ENCODE data around the gene UHRF1.

Gene UHRF1

DNA sequence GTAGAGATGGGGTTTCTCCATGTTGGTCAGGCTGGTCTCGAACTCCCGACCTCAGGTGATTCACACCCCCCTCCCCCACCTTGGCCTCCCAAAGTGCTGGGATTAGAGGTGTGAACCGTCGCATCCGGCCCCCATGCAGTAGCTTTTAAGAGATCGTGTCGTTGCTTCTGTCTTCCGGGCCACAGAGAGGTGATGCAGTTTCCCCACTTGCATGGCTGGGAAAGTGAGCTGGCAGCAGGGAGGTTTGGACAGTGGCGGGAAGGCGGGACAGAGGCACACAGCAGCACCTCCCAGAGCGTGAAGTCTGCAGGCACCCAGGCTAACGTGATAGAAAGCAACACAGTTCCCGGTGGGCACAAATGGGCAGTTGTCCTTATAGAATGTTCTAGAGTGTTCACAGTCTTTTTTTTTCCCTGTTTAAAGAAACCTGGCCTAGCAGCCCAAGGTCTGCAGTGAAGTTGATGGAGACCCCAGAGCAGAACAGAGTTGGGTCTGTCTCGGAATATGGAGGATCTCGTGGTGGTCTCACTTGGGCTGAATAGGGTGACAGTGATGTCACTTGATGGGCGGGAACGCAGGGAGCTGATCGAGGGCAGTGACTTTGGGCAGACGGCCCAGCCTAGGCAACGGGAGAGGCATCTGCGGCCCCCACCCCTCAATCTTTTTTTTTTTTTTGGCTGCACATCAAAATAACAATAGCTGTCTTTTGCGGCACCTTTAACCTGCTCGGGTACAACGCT, 4.9 kb downstream of the UHRF1 start:
- no peaks in the 10 kb centered on the region for H3K27me3 ChIP-seq (ENCODE audit: control insufficient read depth, insufficient read depth, low read length)
- H3K9ac ChIP-seq (ENCODE audit: low read depth, low read length), result no peak overlapping the region
- H3K36me3 ChIP-seq (ENCODE audit: control insufficient read depth, insufficient read depth, low read length), result peaks cover 52% of the 10 kb centered on the region
- H3K27ac ChIP-seq (ENCODE audit: low read depth, low read length), result no peak overlapping the region
- H3K4me3 ChIP-seq (ENCODE audit: low read depth, low read length), result no peak overlapping the region
- H3K9me3 ChIP-seq (ENCODE audit: control insufficient read depth, insufficient read depth, low read length), result no peaks in the 10 kb centered on the region
- peaks cover 6% of the 10 kb centered on the region for H3K4me1 ChIP-seq (ENCODE audit: control insufficient read depth, insufficient read depth, low read length)

DNA sequence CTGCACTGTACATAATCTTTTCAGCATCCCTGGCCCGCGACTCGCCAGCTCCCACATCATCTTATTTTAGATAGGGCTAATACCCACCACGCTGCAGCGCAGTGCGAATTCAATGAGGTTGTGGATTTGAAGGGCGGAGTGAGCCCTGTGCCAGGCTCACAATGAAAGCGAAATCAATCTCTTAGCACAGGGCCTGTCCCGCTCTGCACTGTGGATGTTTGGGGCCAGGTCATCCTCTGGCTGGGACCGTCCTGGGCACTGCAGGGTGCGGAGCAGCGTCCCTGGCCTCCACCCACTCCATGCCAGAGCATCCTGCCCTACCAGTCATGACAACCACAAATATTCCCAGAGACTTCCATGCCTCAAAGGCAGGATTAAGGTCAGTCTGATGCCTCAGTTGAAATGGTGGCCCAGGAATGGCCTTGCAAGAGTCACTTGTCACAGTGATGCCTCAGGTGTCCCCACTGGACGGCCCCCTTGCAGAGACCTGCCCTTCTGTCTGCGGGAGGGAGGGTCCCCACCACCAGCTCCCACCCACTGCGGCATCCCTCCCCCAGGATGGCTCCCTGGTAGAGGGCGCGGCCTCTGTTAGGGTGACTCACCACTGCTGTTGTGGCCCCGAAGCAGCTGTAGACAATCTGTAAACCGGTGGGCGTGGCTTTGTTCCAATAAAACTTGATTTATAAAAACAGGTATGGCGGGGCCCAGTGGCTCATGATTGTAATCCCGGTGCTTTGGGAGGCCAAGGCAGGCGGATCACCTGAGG, 5.6 kb downstream of the UHRF1 start:
- no peak overlapping the region for H3K27ac ChIP-seq (ENCODE audit: low read depth, low read length)
- H3K36me3 ChIP-seq (ENCODE audit: control insufficient read depth, insufficient read depth, low read length), result peaks cover 52% of the 10 kb centered on the region
- H3K9me3 ChIP-seq (ENCODE audit: control insufficient read depth, insufficient read depth, low read length), result no peaks in the 10 kb centered on the region
- peaks cover 6% of the 10 kb centered on the region for H3K4me1 ChIP-seq (ENCODE audit: control insufficient read depth, insufficient read depth, low read length)
- no peak overlapping the region for H3K4me3 ChIP-seq (ENCODE audit: low read depth, low read length)
- no peaks in the 10 kb centered on the region for H3K27me3 ChIP-seq (ENCODE audit: control insufficient read depth, insufficient read depth, low read length)
- H3K9ac ChIP-seq (ENCODE audit: low read depth, low read length), result no peak overlapping the region

DNA sequence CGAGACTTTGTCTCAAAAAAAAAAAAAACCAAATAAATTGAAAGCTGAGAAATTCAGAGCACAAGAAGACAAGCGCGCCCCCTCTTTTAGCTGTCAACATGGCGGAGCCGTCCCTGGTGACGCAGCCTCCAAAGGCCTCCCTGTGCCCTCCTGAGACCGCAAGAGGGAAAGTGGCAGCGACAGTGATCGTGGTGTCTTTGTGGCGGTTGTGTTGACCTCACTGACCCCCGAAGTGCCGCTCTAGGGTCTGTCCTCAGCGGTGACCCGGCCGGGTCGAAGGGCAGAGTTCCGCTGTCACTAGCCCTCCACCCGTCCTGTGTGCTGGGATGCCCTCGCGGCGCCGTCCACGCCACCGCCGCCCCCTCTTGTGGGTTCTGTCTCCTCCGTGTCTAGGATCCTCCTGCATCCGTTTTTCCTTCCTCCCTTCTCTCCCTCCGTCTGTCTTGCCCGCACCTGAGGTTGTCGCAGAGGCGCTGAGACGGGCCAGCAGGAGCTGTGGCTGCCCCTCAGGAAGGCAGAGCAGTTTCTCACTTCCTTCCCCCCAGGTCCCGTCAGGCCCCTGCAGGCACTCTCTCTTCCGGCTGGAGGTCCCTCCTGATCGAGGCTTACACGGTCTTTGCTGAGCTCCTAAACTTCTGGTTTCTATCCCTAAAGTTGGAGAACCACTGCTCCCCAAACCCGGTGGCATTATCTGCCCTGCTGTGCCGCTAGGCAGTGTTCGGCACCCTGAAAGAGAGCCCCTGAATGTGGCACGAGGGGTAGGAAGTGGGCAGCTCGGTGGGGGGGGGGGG, 7.2 kb downstream of the UHRF1 start:
- H3K27me3 ChIP-seq (ENCODE audit: control insufficient read depth, insufficient read depth, low read length), result no peaks in the 10 kb centered on the region
- no peaks in the 10 kb centered on the region for H3K9me3 ChIP-seq (ENCODE audit: control insufficient read depth, insufficient read depth, low read length)
- H3K4me1 ChIP-seq (ENCODE audit: control insufficient read depth, insufficient read depth, low read length), result no peaks in the 10 kb centered on the region; the same call in 1 of the 2 replicates
- no peak overlapping the region for H3K27ac ChIP-seq (ENCODE audit: low read depth, low read length)
- no peak overlapping the region for H3K4me3 ChIP-seq (ENCODE audit: low read depth, low read length)
- peaks cover 59% of the 10 kb centered on the region for H3K36me3 ChIP-seq (ENCODE audit: control insufficient read depth, insufficient read depth, low read length)
- H3K9ac ChIP-seq (ENCODE audit: low read depth, low read length), result no peak overlapping the region

DNA sequence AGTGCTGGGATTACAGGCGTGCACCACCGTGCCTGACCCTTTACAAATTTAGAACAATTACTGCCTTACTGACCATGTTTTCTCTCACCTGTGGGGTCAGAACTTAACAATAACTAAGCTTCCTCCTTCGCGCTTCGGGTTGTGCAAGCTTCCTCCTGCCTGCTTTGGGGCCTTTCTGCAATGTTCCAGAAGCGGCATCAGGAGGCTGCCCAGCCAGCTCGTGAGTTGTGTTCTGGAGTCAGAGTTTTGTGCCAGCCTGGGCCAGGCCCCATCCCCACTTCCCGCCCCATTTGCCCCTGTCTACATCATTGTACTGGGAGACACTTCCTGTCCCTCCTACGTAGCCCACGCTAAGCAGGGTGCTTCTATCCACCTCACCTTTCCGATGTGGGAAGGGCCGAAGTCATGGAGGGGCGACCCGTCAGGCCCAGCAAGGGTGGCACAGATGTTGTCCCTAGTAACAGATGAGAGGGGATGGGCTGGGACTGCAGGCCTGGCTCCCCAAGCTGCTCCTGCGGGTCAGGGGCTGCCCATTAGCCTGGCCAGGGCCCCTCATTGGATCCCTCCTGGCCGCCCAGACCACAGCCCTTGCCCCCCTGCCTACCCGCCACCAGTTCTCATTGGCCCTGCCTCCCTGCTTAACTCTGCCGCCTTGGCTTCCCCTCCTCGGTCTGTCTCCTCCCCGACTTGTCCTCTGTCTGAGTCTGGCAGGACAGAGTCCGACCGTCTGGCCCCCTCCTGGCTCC, 13.4 kb downstream of the UHRF1 start:
- H3K9ac ChIP-seq (ENCODE audit: low read depth, low read length), result no peak overlapping the region
- no peaks in the 10 kb centered on the region for H3K27me3 ChIP-seq (ENCODE audit: control insufficient read depth, insufficient read depth, low read length)
- H3K36me3 ChIP-seq (ENCODE audit: control insufficient read depth, insufficient read depth, low read length), result peaks cover 31% of the 10 kb centered on the region
- no peaks in the 10 kb centered on the region for H3K9me3 ChIP-seq (ENCODE audit: control insufficient read depth, insufficient read depth, low read length)
- no peak overlapping the region for H3K4me3 ChIP-seq (ENCODE audit: low read depth, low read length)
- no peak overlapping the region for H3K27ac ChIP-seq (ENCODE audit: low read depth, low read length)
- peaks cover 4% of the 10 kb centered on the region; the same call in 1 of the 2 replicates for H3K4me1 ChIP-seq (ENCODE audit: control insufficient read depth, insufficient read depth, low read length)

DNA sequence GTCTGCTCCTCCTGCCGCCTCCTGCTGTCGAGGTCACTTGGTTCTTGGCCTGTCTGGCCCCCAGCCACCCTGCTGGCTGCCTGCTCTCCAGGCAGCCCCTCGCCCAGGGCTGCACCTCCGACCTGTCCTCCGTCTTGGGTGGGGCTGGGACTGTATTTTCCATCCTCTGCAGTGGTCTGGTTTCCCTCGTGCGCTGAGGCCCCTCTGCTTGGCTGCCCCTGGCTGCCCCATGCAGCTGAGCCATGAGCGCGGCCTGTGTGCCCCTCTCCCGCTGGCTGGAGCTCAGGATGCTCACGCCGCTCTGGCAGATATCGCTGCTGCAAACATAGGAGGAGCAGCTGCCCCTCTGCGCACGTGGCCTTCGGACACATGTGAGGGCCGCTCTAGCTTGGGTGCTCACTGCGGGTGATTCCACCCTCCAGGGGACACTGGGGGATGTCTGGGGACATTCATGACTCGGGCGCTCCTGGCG, 14.0 kb downstream of the UHRF1 start:
- Histone ChIP-seq H3K27ac (ENCODE audit: low read depth, low read length) (no peak overlapping the region), H3K36me3 (ENCODE audit: control insufficient read depth, insufficient read depth, low read length) (peaks cover 29% of the 10 kb centered on the region), H3K9me3 (ENCODE audit: control insufficient read depth, insufficient read depth, low read length) (no peaks in the 10 kb centered on the region), H3K9ac (ENCODE audit: low read depth, low read length) (no peak overlapping the region), H3K4me3 (ENCODE audit: low read depth, low read length) (no peak overlapping the region), H3K27me3 (ENCODE audit: control insufficient read depth, insufficient read depth, low read length) (no peaks in the 10 kb centered on the region), H3K4me1 (ENCODE audit: control insufficient read depth, insufficient read depth, low read length) (peaks cover 9% of the 10 kb centered on the region; the same call in 1 of the 2 replicates)

DNA sequence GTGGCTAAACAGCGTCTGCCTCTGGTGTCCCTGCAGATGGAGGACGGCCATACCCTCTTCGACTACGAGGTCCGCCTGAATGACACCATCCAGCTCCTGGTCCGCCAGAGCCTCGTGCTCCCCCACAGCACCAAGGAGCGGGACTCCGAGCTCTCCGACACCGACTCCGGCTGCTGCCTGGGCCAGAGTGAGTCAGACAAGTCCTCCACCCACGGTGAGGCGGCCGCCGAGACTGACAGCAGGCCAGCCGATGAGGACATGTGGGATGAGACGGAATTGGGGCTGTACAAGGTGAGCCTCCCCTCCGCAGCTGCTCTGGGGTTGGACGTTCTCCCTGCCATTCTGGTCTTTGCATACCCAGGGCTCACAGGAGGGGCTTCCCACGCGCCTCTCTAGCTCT, 19.9 kb downstream of the UHRF1 start:
- peaks cover 45% of the 10 kb centered on the region for H3K36me3 ChIP-seq (ENCODE audit: control insufficient read depth, insufficient read depth, low read length)
- H3K4me1 ChIP-seq (ENCODE audit: control insufficient read depth, insufficient read depth, low read length), result peaks cover 9% of the 10 kb centered on the region; the same call in 1 of the 2 replicates
- no peak overlapping the region for H3K4me3 ChIP-seq (ENCODE audit: low read depth, low read length)
- no peak overlapping the region for H3K9ac ChIP-seq (ENCODE audit: low read depth, low read length)
- H3K27me3 ChIP-seq (ENCODE audit: control insufficient read depth, insufficient read depth, low read length), result no peaks in the 10 kb centered on the region
- no peak overlapping the region for H3K27ac ChIP-seq (ENCODE audit: low read depth, low read length)
- H3K9me3 ChIP-seq (ENCODE audit: control insufficient read depth, insufficient read depth, low read length), result no peaks in the 10 kb centered on the region

DNA sequence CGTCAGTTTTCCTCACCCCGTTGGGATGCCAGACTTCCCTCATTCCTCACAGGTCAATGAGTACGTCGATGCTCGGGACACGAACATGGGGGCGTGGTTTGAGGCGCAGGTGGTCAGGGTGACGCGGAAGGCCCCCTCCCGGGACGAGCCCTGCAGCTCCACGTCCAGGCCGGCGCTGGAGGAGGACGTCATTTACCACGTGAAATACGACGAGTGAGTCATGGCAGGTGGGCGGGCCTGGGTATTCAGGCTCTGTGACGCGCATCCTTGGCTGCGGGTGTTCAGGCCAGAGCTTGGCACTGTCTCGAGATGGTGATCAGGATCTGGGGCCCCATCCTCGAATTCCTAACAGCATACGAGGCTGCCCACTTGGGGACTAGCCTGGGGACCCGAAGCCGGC, 21.4 kb downstream of the UHRF1 start:
- no peak overlapping the region for H3K4me3 ChIP-seq (ENCODE audit: low read depth, low read length)
- H3K4me1 ChIP-seq (ENCODE audit: control insufficient read depth, insufficient read depth, low read length), result peaks cover 9% of the 10 kb centered on the region; the same call in 1 of the 2 replicates
- no peak overlapping the region for H3K27ac ChIP-seq (ENCODE audit: low read depth, low read length)
- no peaks in the 10 kb centered on the region for H3K27me3 ChIP-seq (ENCODE audit: control insufficient read depth, insufficient read depth, low read length)
- peaks cover 56% of the 10 kb centered on the region for H3K36me3 ChIP-seq (ENCODE audit: control insufficient read depth, insufficient read depth, low read length)
- no peak overlapping the region for H3K9ac ChIP-seq (ENCODE audit: low read depth, low read length)
- no peaks in the 10 kb centered on the region for H3K9me3 ChIP-seq (ENCODE audit: control insufficient read depth, insufficient read depth, low read length)

DNA sequence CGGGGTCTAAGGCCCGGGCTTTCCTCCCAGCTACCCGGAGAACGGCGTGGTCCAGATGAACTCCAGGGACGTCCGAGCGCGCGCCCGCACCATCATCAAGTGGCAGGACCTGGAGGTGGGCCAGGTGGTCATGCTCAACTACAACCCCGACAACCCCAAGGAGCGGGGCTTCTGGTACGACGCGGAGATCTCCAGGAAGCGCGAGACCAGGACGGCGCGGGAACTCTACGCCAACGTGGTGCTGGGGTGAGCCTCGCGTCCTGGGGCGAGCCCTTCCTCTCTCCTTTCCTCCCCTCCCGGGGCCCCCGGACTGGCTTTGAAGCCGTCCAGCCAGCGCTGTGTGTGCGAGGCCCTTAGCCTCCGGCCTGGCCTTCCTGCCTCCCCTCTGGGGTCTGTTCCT, 23.4 kb downstream of the UHRF1 start:
- H3K4me3 ChIP-seq (ENCODE audit: low read depth, low read length), result no peak overlapping the region
- H3K9me3 ChIP-seq (ENCODE audit: control insufficient read depth, insufficient read depth, low read length), result no peaks in the 10 kb centered on the region
- peaks cover 5% of the 10 kb centered on the region; the same call in 1 of the 2 replicates for H3K4me1 ChIP-seq (ENCODE audit: control insufficient read depth, insufficient read depth, low read length)
- no peak overlapping the region for H3K9ac ChIP-seq (ENCODE audit: low read depth, low read length)
- no peaks in the 10 kb centered on the region for H3K27me3 ChIP-seq (ENCODE audit: control insufficient read depth, insufficient read depth, low read length)
- H3K27ac ChIP-seq (ENCODE audit: low read depth, low read length), result no peak overlapping the region
- peaks cover 67% of the 10 kb centered on the region for H3K36me3 ChIP-seq (ENCODE audit: control insufficient read depth, insufficient read depth, low read length)

DNA sequence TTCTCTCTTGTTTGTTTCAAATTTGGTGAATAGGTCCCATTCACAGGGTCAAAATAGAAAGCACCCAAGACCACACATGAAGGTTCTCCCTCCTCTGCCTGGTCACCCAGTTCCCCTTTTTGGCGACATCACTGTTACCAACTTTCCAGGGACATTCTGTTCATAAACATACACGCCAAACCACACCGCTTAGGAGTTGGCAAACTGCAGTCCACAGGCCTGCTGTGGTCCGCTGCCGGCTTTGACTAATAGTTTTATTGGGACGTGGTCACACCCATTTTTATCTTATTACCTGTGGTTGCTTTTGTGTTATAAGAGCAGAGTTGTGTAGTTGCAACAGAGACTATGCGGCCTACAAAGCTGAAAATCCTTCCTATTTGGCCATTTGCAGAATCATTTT, 24.2 kb downstream of the UHRF1 start:
- H3K4me3 ChIP-seq (ENCODE audit: low read depth, low read length), result no peak overlapping the region
- no peaks in the 10 kb centered on the region for H3K27me3 ChIP-seq (ENCODE audit: control insufficient read depth, insufficient read depth, low read length)
- H3K9ac ChIP-seq (ENCODE audit: low read depth, low read length), result no peak overlapping the region
- H3K9me3 ChIP-seq (ENCODE audit: control insufficient read depth, insufficient read depth, low read length), result no peaks in the 10 kb centered on the region
- no peak overlapping the region for H3K27ac ChIP-seq (ENCODE audit: low read depth, low read length)
- no peaks in the 10 kb centered on the region for H3K4me1 ChIP-seq (ENCODE audit: control insufficient read depth, insufficient read depth, low read length)
- H3K36me3 ChIP-seq (ENCODE audit: control insufficient read depth, insufficient read depth, low read length), result peaks cover 70% of the 10 kb centered on the region

DNA sequence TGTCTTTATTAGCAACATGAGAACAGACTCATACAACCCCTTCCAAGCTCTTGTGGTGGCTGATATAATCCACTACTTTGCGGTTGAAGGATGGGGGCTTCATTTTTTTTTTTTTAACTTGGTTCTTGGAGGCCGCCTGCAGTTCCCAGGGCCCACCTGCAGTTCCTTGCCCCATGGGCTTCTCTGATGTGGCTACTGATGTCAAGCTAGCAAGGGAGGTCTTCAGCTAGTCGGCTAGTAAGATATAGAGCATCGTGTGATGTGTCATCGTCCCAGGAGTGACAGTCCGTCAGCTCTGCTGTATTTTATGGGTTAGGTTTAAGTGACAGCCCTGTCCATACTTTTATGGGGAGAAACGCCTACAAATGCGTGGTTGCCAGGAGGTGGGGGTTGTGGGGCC, 26.1 kb downstream of the UHRF1 start:
- peaks cover 62% of the 10 kb centered on the region for H3K36me3 ChIP-seq (ENCODE audit: control insufficient read depth, insufficient read depth, low read length)
- H3K9me3 ChIP-seq (ENCODE audit: control insufficient read depth, insufficient read depth, low read length), result no peaks in the 10 kb centered on the region
- no peak overlapping the region for H3K27ac ChIP-seq (ENCODE audit: low read depth, low read length)
- no peak overlapping the region for H3K4me3 ChIP-seq (ENCODE audit: low read depth, low read length)
- H3K27me3 ChIP-seq (ENCODE audit: control insufficient read depth, insufficient read depth, low read length), result no peaks in the 10 kb centered on the region
- no peak overlapping the region for H3K9ac ChIP-seq (ENCODE audit: low read depth, low read length)
- no peaks in the 10 kb centered on the region for H3K4me1 ChIP-seq (ENCODE audit: control insufficient read depth, insufficient read depth, low read length)

Data from HUES48 (cell line).